Measurements from ENCODE around the gene BCOR.

BCOR gene

GRCh38 chrX:40061871-40062524 lies 35.8 kb downstream of the BCOR start:
- DNase-seq, result no peak

GRCh38 chrX:40061005-40061404 lies 36.8 kb downstream of the BCOR start:
- DNase-seq, result no peak

GRCh38 chrX:40060356-40060845 lies 37.4 kb downstream of the BCOR start:
- no peak for DNase-seq

- DNase-seq, result peak; percentile 52
Measured at GRCh38 chrX:40058719-40059118, 39.0 kb downstream of the BCOR start.

- DNase-seq, result no peak
Measured at GRCh38 chrX:40057405-40057804, 40.4 kb downstream of the BCOR start.

- no peak for DNase-seq
Measured at GRCh38 chrX:40056420-40056819, 41.3 kb downstream of the BCOR start.

- no peak for DNase-seq
Measured at GRCh38 chrX:40055495-40055894, 42.3 kb downstream of the BCOR start.

- DNase-seq, result no peak
Measured at GRCh38 chrX:40054793-40055192, 43.0 kb downstream of the BCOR start.

GRCh38 chrX:40050532-40050931 lies 47.2 kb downstream of the BCOR start:
- DNase-seq, result no peak

- DNase-seq, result no peak
Measured at GRCh38 chrX:40049084-40049641, 48.6 kb downstream of the BCOR start.

GRCh38 chrX:40047485-40047884 lies 50.3 kb downstream of the BCOR start:
- DNase-seq, result no peak

- DNase-seq, result no peak
Measured at GRCh38 chrX:40043895-40044294, 53.9 kb downstream of the BCOR start.

- no peak for DNase-seq
Measured at GRCh38 chrX:40041915-40042314, 55.8 kb downstream of the BCOR start.

- no peak for DNase-seq
Measured at GRCh38 chrX:40040686-40041461, 56.9 kb downstream of the BCOR start.

GRCh38 chrX:40039887-40040286 lies 57.9 kb downstream of the BCOR start:
- no peak for DNase-seq

GRCh38 chrX:40037367-40037766 lies 60.4 kb downstream of the BCOR start:
- no peak for DNase-seq

GRCh38 chrX:40035726-40036125 lies 62.0 kb downstream of the BCOR start:
- DNase-seq, result no peak

- DNase-seq, result no peak
Measured at GRCh38 chrX:40031911-40032310, 65.8 kb downstream of the BCOR start.

GRCh38 chrX:40030205-40030604 lies 67.6 kb downstream of the BCOR start:
- no peak for DNase-seq

GRCh38 chrX:40022421-40022820 lies 75.3 kb downstream of the BCOR start:
- DNase-seq, result no peak

GRCh38 chrX:40021647-40022046 lies 76.1 kb downstream of the BCOR start:
- DNase-seq, result no peak

- no peak for DNase-seq
Measured at GRCh38 chrX:40019541-40019940, 78.2 kb downstream of the BCOR start.

- no peak for DNase-seq
Measured at GRCh38 chrX:40018041-40018440, 79.7 kb downstream of the BCOR start.

- no peak for DNase-seq
Measured at GRCh38 chrX:40016749-40017148, 81.0 kb downstream of the BCOR start.

Measured in SHP77 treated with DMSO at 0.1 percent for 48 hours (cell line).